ENCODE measurements around the gene KLF13.

The KLF13 gene

GRCh38 chr15:31367021-31367729, 40.5 kb downstream of the KLF13 start:
- no peak for DNase-seq

GRCh38 chr15:31367730-31368344, 41.2 kb downstream of the KLF13 start:
- no peak for DNase-seq

- no peak for DNase-seq
Observed at GRCh38 chr15:31369727-31370126, 43.1 kb downstream of the KLF13 start.

GRCh38 chr15:31371520-31372240, 45.0 kb downstream of the KLF13 start:
- no peak for DNase-seq

GRCh38 chr15:31372635-31373091, 46.0 kb downstream of the KLF13 start:
- no peak for DNase-seq

- DNase-seq = no peak
Observed at GRCh38 chr15:31373096-31373865, 46.6 kb downstream of the KLF13 start.

- no peak for DNase-seq
Observed at GRCh38 chr15:31373970-31374369, 47.3 kb downstream of the KLF13 start.

- no peak for DNase-seq
Observed at GRCh38 chr15:31374489-31374888, 47.9 kb downstream of the KLF13 start.

- DNase-seq = no peak
Observed at GRCh38 chr15:31374986-31375385, 48.4 kb downstream of the KLF13 start.

- no peak for DNase-seq
Observed at GRCh38 chr15:31375772-31376171, 49.1 kb downstream of the KLF13 start.

- DNase-seq = no peak
Observed at GRCh38 chr15:31376511-31376910, 49.9 kb downstream of the KLF13 start.

GRCh38 chr15:31377030-31377429, 50.4 kb downstream of the KLF13 start:
- no peak for DNase-seq

- no peak for DNase-seq
Observed at GRCh38 chr15:31378363-31378903, 51.8 kb downstream of the KLF13 start.

GRCh38 chr15:31379042-31379441, 52.4 kb downstream of the KLF13 start:
- no peak for DNase-seq

GRCh38 chr15:31379577-31379976, 52.9 kb downstream of the KLF13 start:
- no peak for DNase-seq

- DNase-seq = no peak
Observed at GRCh38 chr15:31381801-31382712, 55.4 kb downstream of the KLF13 start.

- DNase-seq = no peak
Observed at GRCh38 chr15:31382713-31383045, 56.0 kb downstream of the KLF13 start.

- DNase-seq = no peak
Observed at GRCh38 chr15:31383139-31383538, 56.5 kb downstream of the KLF13 start.

GRCh38 chr15:31384568-31384967, 57.9 kb downstream of the KLF13 start:
- no peak for DNase-seq

- no peak for DNase-seq
Observed at GRCh38 chr15:31385736-31386135, 59.1 kb downstream of the KLF13 start.

GRCh38 chr15:31387092-31387478, 60.5 kb downstream of the KLF13 start:
- no peak for DNase-seq

Measured in NCI-H510A (cell line).